GM15510 (cell line): ENCODE measurements around the gene DAAM1.

Experiments
- POLR2A ChIP-seq: IDR thresholded peaks from 3 replicates; pipeline ENCODE4 v1.6.1; 2011; ENCODE audit warnings: borderline replicate concordance; ENCODE audit not compliant: insufficient read length; ENCODE audit errors: extremely low read depth

The DAAM1 gene

GRCh38 chr14:59341858-59342477 is 153.5 kb downstream of the DAAM1 start:
- no peak for TF ChIP-seq POLR2A

- no peak for TF ChIP-seq POLR2A
Measured at GRCh38 chr14:59342516-59343484, 154.3 kb downstream of the DAAM1 start.

GRCh38 chr14:59343585-59343984 is 155.1 kb downstream of the DAAM1 start:
- TF ChIP-seq POLR2A = no peak

- no peak for TF ChIP-seq POLR2A
Measured at GRCh38 chr14:59344016-59344415, 155.5 kb downstream of the DAAM1 start.

GRCh38 chr14:59344691-59345455 is 156.4 kb downstream of the DAAM1 start:
- TF ChIP-seq POLR2A = no peak

- TF ChIP-seq POLR2A = no peak
Measured at GRCh38 chr14:59346329-59346728, 157.9 kb downstream of the DAAM1 start.

- no peak for TF ChIP-seq POLR2A
Measured at GRCh38 chr14:59346796-59347510, 158.5 kb downstream of the DAAM1 start.

GRCh38 chr14:59347511-59347900 is 159.0 kb downstream of the DAAM1 start:
- TF ChIP-seq POLR2A = no peak

GRCh38 chr14:59347915-59348314 is 159.4 kb downstream of the DAAM1 start:
- TF ChIP-seq POLR2A = no peak

GRCh38 chr14:59349258-59349701 is 160.8 kb downstream of the DAAM1 start:
- no peak for TF ChIP-seq POLR2A

- TF ChIP-seq POLR2A = no peak
Measured at GRCh38 chr14:59352961-59353360, 164.5 kb downstream of the DAAM1 start.

- TF ChIP-seq POLR2A = no peak
Measured at GRCh38 chr14:59354666-59355065, 166.2 kb downstream of the DAAM1 start.

- TF ChIP-seq POLR2A = no peak
Measured at GRCh38 chr14:59355091-59355490, 166.6 kb downstream of the DAAM1 start.

- no peak for TF ChIP-seq POLR2A
Measured at GRCh38 chr14:59356312-59356711, 167.8 kb downstream of the DAAM1 start.
